Lower leg skin (tissue), 3 donors: ENCODE results near the gene C17orf113.

Experiments
- POLR2A ChIP-seq, 2 donors: fragments of 450-650 bp; IDR thresholded peaks; one replicate each; pipeline ENCODE4 v1.6.1; 2016 to 2017; ENCODE audit warnings: antibody characterized with exemption in 2 of 2, mild to moderate bottlenecking in 1 of 2, moderate library complexity in 1 of 2
- TF ChIP-seq, protein P1 (sequence below), 3 donors: fragments of 450-650 bp; IDR thresholded peaks; one replicate each; pipeline ENCODE4 v1.5.1; 2016; ENCODE audit warnings: antibody characterized with exemption in 3 of 3, mild to moderate bottlenecking in 3 of 3, moderate library complexity in 2 of 3

DNA sequence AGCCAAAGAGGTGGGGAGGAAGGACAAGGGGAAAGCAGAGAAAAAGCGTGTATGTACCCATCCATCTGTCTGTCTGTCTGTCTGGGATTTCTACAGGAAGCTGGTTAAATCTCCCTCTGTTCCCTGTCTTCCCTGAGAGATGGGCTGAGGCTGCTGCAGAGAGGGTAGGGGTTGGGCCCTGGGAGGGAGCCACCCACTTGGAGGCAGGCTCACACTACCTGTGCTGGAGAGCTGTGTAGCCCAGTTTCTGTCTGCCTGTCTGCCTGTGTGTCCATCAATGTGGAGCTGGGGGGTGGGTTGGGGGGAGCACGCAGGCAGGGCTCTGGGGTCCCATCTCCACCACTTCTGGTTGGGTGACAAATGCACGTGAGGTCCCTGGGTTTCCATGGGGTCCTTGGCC, 18.6 kb upstream of the C17orf113 start:
- TF ChIP-seq, protein P1, sequence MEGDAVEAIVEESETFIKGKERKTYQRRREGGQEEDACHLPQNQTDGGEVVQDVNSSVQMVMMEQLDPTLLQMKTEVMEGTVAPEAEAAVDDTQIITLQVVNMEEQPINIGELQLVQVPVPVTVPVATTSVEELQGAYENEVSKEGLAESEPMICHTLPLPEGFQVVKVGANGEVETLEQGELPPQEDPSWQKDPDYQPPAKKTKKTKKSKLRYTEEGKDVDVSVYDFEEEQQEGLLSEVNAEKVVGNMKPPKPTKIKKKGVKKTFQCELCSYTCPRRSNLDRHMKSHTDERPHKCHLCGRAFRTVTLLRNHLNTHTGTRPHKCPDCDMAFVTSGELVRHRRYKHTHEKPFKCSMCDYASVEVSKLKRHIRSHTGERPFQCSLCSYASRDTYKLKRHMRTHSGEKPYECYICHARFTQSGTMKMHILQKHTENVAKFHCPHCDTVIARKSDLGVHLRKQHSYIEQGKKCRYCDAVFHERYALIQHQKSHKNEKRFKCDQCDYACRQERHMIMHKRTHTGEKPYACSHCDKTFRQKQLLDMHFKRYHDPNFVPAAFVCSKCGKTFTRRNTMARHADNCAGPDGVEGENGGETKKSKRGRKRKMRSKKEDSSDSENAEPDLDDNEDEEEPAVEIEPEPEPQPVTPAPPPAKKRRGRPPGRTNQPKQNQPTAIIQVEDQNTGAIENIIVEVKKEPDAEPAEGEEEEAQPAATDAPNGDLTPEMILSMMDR (IDR thresholded peaks at IDR 0.05): no peak
- no peak for TF ChIP-seq POLR2A (IDR thresholded peaks at IDR 0.05)
